Activated naive CD8-positive, alpha-beta T cell treated with anti-CD3 and anti-CD28 coated beads for 36 hours (primary cell): ENCODE data around the gene ARHGAP15. TPM values are rescaled to one million over a fixed set of nuclear protein-coding genes. Genes with fewer than 3 reads are reported as not detected.

Experiments
- DNase-seq: peaks from one replicate; pipeline ENCODE4 v3.0.0; 2021
- H3K27ac Mint-ChIP-seq: one replicate; pipeline ENCODE4 v1.8.0; 2022; ENCODE audit warnings: mild to moderate bottlenecking, moderate library complexity, mixed read lengths
- H3K27me3 Mint-ChIP-seq: one replicate; pipeline ENCODE4 v1.8.0; 2022; ENCODE audit warnings: mild to moderate bottlenecking, mixed read lengths
- H3K36me3 Mint-ChIP-seq: one replicate; pipeline ENCODE4 v1.8.0; 2021; ENCODE audit warnings: mild to moderate bottlenecking, mixed read lengths
- H3K4me1 Mint-ChIP-seq: one replicate; pipeline ENCODE4 v1.8.0; 2021; ENCODE audit warnings: mixed read lengths
- H3K4me3 Mint-ChIP-seq: one replicate; pipeline ENCODE4 v1.8.0; 2022; ENCODE audit warnings: mild to moderate bottlenecking, moderate library complexity, mixed read lengths
- H3K9me3 Mint-ChIP-seq: one replicate; pipeline ENCODE4 v1.8.0; 2022; ENCODE audit warnings: mixed read lengths
- total RNA-seq, 2 experiments: library from RNA; stranded (reverse); gene quantifications; one replicate each; pipeline ENCODE4 v1.2.3, GENCODE V29; 2021

The ARHGAP15 gene
- total RNA-seq, 2 experiments from 2014 or later = 45.2 to 47.0 TPM

GRCh38 chr2:143217512-143218115, 88.4 kb downstream of the ARHGAP15 start:
- no peak overlapping the region for H3K4me3 Mint-ChIP-seq

GRCh38 chr2:143218621-143219020, 89.4 kb downstream of the ARHGAP15 start:
- H3K27me3 Mint-ChIP-seq = no peaks in the 10 kb centered on the region

More at GRCh38 chr2:143217512-143218115, 88.4 kb downstream of the ARHGAP15 start:
- H3K27ac Mint-ChIP-seq = no peak overlapping the region
- peaks cover 5% of the 10 kb centered on the region for H3K9me3 Mint-ChIP-seq
- no peaks in the 10 kb centered on the region for H3K27me3 Mint-ChIP-seq
- no peak for DNase-seq
- H3K4me1 Mint-ChIP-seq = peaks cover 31% of the 10 kb centered on the region
- peaks cover 33% of the 10 kb centered on the region for H3K36me3 Mint-ChIP-seq

GRCh38 chr2:143219266-143219665, 90.0 kb downstream of the ARHGAP15 start:
- peaks cover 27% of the 10 kb centered on the region for H3K36me3 Mint-ChIP-seq
- no peak overlapping the region for H3K4me3 Mint-ChIP-seq
- peak overlapping the region; percentile 42 for H3K27ac Mint-ChIP-seq
- no peaks in the 10 kb centered on the region for H3K27me3 Mint-ChIP-seq
- DNase-seq = no peak
- peaks cover 5% of the 10 kb centered on the region for H3K9me3 Mint-ChIP-seq
- H3K4me1 Mint-ChIP-seq = peaks cover 35% of the 10 kb centered on the region

More at GRCh38 chr2:143218621-143219020, 89.4 kb downstream of the ARHGAP15 start:
- Mint-ChIP-seq H3K9me3 (peaks cover 5% of the 10 kb centered on the region), H3K4me3 (no peak overlapping the region), H3K27ac (no peak overlapping the region), H3K36me3 (peaks cover 29% of the 10 kb centered on the region), H3K4me1 (peaks cover 35% of the 10 kb centered on the region)
- no peak for DNase-seq

- Mint-ChIP-seq H3K36me3 (peaks cover 9% of the 10 kb centered on the region), H3K9me3 (no peaks in the 10 kb centered on the region), H3K27ac (no peak overlapping the region), H3K4me3 (no peak overlapping the region), H3K4me1 (peaks cover 35% of the 10 kb centered on the region), H3K27me3 (no peaks in the 10 kb centered on the region)
- no peak for DNase-seq
Observed at GRCh38 chr2:143223556-143223955, 94.3 kb downstream of the ARHGAP15 start.

GRCh38 chr2:143225931-143226330, 96.7 kb downstream of the ARHGAP15 start:
- peaks cover 21% of the 10 kb centered on the region for H3K36me3 Mint-ChIP-seq
- H3K27ac Mint-ChIP-seq = no peak overlapping the region
- H3K4me3 Mint-ChIP-seq = no peak overlapping the region
- peaks cover 4% of the 10 kb centered on the region for H3K9me3 Mint-ChIP-seq
- H3K4me1 Mint-ChIP-seq = peaks cover 31% of the 10 kb centered on the region
- no peaks in the 10 kb centered on the region for H3K27me3 Mint-ChIP-seq
- no peak for DNase-seq

GRCh38 chr2:143226714-143227541, 97.7 kb downstream of the ARHGAP15 start:
- Mint-ChIP-seq H3K27me3 (no peaks in the 10 kb centered on the region), H3K4me3 (no peak overlapping the region), H3K9me3 (peaks cover 10% of the 10 kb centered on the region), H3K4me1 (peaks cover 23% of the 10 kb centered on the region), H3K27ac (no peak overlapping the region), H3K36me3 (peaks cover 26% of the 10 kb centered on the region)
- no peak for DNase-seq

- H3K4me1 Mint-ChIP-seq = peaks cover 12% of the 10 kb centered on the region
- no peak overlapping the region for H3K4me3 Mint-ChIP-seq
- peaks cover 49% of the 10 kb centered on the region for H3K36me3 Mint-ChIP-seq
- DNase-seq = no peak
- peaks cover 19% of the 10 kb centered on the region for H3K9me3 Mint-ChIP-seq
- H3K27ac Mint-ChIP-seq = no peak overlapping the region
- no peaks in the 10 kb centered on the region for H3K27me3 Mint-ChIP-seq
Observed at GRCh38 chr2:143229411-143229810, 100.2 kb downstream of the ARHGAP15 start.

- H3K36me3 Mint-ChIP-seq = peaks cover 52% of the 10 kb centered on the region
- no peak overlapping the region for H3K27ac Mint-ChIP-seq
- H3K4me1 Mint-ChIP-seq = peaks cover 12% of the 10 kb centered on the region
- H3K9me3 Mint-ChIP-seq = peaks cover 19% of the 10 kb centered on the region
- H3K27me3 Mint-ChIP-seq = no peaks in the 10 kb centered on the region
- H3K4me3 Mint-ChIP-seq = no peak overlapping the region
- DNase-seq = no peak
Observed at GRCh38 chr2:143229952-143230351, 100.7 kb downstream of the ARHGAP15 start.

GRCh38 chr2:143230506-143231253, 101.5 kb downstream of the ARHGAP15 start:
- no peak overlapping the region for H3K4me3 Mint-ChIP-seq
- H3K27ac Mint-ChIP-seq = no peak overlapping the region
- no peak for DNase-seq
- peaks cover 22% of the 10 kb centered on the region for H3K9me3 Mint-ChIP-seq
- no peaks in the 10 kb centered on the region for H3K27me3 Mint-ChIP-seq
- peaks cover 57% of the 10 kb centered on the region for H3K36me3 Mint-ChIP-seq
- peaks cover 15% of the 10 kb centered on the region for H3K4me1 Mint-ChIP-seq

GRCh38 chr2:143231254-143231645, 102.0 kb downstream of the ARHGAP15 start:
- Mint-ChIP-seq H3K27ac (no peak overlapping the region), H3K4me1 (peaks cover 12% of the 10 kb centered on the region), H3K27me3 (no peaks in the 10 kb centered on the region), H3K4me3 (no peak overlapping the region), H3K9me3 (peaks cover 22% of the 10 kb centered on the region), H3K36me3 (peaks cover 60% of the 10 kb centered on the region)
- DNase-seq = no peak

- Mint-ChIP-seq H3K27me3 (no peaks in the 10 kb centered on the region), H3K27ac (no peak overlapping the region)
Observed at GRCh38 chr2:143237146-143237777, 108.0 kb downstream of the ARHGAP15 start.

GRCh38 chr2:143241403-143242088, 112.3 kb downstream of the ARHGAP15 start:
- no peaks in the 10 kb centered on the region for H3K9me3 Mint-ChIP-seq
- DNase-seq = no peak
- no peak overlapping the region for H3K27ac Mint-ChIP-seq
- no peak overlapping the region for H3K4me3 Mint-ChIP-seq
- H3K36me3 Mint-ChIP-seq = peaks cover 26% of the 10 kb centered on the region
- H3K4me1 Mint-ChIP-seq = peaks cover 4% of the 10 kb centered on the region
- no peaks in the 10 kb centered on the region for H3K27me3 Mint-ChIP-seq

More at GRCh38 chr2:143237146-143237777, 108.0 kb downstream of the ARHGAP15 start:
- peaks cover 10% of the 10 kb centered on the region for H3K9me3 Mint-ChIP-seq
- H3K4me3 Mint-ChIP-seq = no peak overlapping the region
- peaks cover 55% of the 10 kb centered on the region for H3K36me3 Mint-ChIP-seq
- H3K4me1 Mint-ChIP-seq = peaks cover 9% of the 10 kb centered on the region
- DNase-seq = no peak

GRCh38 chr2:143246246-143246645, 117.0 kb downstream of the ARHGAP15 start:
- Mint-ChIP-seq H3K4me3 (no peak overlapping the region), H3K27me3 (no peaks in the 10 kb centered on the region), H3K4me1 (peaks cover 9% of the 10 kb centered on the region), H3K9me3 (peaks cover 2% of the 10 kb centered on the region), H3K36me3 (peaks cover 21% of the 10 kb centered on the region), H3K27ac (no peak overlapping the region)
- DNase-seq = no peak
